Measurements from ENCODE around the gene SLC7A14. TPM values are rescaled to one million over a fixed set of nuclear protein-coding genes. Genes with fewer than 3 reads are reported as not detected.
"Not testable (repeated sequence)": the region's sequence is repeated elsewhere in the genome, so short reads cannot be mapped to it uniquely, and the experiment has no call there.

Gene SLC7A14
- total RNA-seq, 1 donor from 2014 or later = 0.10 TPM

DNA sequence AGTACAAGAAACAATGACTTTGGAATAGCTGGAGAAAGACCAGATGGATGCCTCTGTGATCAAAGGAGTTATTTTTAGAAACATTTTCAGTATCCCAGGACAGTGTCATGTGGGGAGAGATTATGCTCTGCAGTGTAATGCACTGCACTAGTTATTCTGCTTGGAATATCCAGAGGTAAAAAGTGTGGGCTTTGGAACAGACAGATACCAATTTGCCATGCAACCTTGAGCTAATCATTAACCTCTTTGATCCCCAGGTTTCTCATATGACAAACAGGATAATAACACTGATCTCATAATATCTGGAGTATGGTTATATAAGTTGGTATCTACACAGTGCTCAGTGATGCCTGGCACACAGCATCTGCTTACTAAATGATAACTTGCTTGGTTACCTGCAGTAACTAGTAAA is 12.2 kb upstream of the SLC7A14 start:
- DNase-seq (ENCODE audit: low spot score) (no peak), ATAC-seq (peak; percentile 84)

DNA sequence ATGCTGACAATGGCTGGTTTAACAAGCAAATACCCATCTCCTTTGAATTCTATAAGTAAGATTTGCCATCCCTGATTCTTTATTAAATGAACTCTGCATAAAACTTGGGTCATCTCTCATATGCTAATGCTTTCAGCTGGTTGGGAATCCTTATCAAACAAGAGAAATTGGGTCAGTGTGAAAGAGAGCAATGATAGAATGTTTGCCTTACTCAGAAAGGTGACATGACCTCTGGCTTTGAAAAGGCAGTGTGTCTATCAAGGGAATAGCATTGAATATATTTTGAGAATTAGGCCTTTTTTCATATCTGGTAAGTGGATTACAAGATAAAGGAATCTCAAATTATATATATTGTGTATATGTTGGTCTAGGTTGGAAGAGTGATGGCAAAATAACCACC is 8.7 kb upstream of the SLC7A14 start:
- DNase-seq (ENCODE audit: low spot score) = no peak

DNA sequence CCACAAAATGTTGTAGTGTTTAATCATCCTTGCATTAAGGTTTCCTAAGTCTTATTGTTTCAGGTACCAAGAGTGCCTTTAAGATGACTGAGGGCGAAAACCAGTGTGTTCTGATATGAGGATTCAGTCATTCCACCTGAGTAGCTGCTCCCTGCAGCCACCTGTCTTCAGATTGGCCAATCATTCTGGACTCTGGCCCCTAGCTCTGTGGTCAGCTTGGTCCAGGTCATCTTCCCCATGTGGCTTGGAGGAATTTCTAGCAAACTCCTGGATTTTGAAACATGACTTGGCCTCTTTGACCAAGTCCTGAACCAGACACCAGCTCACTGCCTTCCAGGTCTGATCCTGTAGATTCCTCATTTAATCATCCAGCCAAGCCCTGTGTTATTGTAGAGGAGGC is 7.8 kb upstream of the SLC7A14 start:
- no peak for DNase-seq (ENCODE audit: low spot score)
- ATAC-seq = peak; percentile 49

More for the DNA sequence above, 8.7 kb upstream of the SLC7A14 start:
- ATAC-seq = peak; percentile 76

DNA sequence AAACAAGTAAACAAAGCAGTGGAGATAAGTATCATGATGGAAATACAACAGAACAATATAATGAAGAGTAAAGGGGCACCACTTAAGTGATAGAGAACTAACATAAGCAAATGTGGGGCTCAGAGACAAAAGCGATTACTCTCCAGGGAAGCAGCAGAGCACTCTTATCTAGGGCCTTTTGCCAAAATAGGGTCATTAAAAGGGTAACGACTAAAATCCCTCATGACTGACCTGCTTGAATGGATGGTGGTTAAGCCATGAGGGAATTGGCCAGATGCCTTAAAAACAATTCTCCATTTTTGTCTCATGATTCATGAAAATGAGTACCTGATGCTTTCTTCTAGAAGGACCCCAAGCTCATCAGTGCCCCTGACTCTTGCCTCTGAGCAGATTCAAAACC is 3.2 kb upstream of the SLC7A14 start:
- DNase-seq (ENCODE audit: low spot score) = no peak
- no peak for ATAC-seq

- peak; percentile 41 for ATAC-seq
- DNase-seq (ENCODE audit: low spot score) = no peak
These were observed 603 bp downstream of the SLC7A14 start for GRCh38 chr3:170585008-170585936.

GRCh38 chr3:170584585-170585007 is 1.3 kb downstream of the SLC7A14 start:
- ATAC-seq = peak; percentile 93
- DNase-seq (ENCODE audit: low spot score) = peak; percentile 54

DNA sequence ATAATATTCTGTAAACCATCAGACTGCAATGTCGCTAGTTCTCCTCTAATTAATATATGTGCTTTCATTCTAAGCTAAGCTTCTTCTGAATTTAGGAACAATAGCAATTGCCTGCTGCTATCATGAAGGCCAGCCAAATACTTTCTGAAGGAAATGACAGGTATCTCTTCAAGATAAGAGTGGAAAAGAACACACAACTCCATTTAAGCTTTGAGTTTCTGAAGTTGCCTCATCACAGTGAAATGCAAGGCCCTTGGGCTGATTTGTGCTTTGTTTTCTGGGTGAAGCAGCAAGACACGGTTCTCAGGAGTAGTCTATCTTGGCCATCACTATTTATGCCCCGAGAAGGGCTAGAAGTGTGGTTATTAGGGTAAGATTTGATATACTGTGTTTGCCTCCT is 6.2 kb downstream of the SLC7A14 start:
- ATAC-seq (no peak), DNase-seq (ENCODE audit: low spot score) (no peak)

DNA sequence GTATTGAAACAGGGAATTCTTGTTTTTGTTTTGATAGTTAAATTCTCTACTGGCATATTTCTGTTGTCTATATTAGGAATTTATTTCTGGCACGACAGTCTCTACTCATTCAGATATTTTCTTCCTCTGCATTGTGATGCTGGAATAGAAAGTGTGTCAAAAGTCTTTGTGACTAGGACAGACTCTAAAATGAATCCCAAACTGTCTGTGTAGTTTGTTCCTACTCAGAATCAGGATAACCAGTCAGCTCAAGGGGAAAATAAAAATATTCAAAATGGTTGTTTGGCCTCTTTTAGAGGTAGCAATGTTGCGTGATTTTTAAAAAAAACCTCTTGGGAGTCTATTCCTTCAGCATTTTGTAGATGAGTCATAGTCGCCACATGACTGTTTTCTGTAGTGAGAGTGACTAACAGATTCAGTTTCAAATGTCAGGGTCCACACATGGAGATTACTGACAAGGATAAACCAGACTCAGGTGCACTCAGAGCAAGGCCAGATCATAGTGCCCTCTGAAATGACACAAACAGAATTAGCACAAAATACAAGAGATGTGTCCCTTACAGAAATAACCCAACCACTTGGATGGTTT is 13.1 kb downstream of the SLC7A14 start:
- ATAC-seq (no peak), DNase-seq (ENCODE audit: low spot score) (no peak)

GRCh38 chr3:170567598-170567997 is 18.3 kb downstream of the SLC7A14 start:
- DNase-seq (ENCODE audit: low spot score); ATAC-seq: not testable (repeated sequence)

DNA sequence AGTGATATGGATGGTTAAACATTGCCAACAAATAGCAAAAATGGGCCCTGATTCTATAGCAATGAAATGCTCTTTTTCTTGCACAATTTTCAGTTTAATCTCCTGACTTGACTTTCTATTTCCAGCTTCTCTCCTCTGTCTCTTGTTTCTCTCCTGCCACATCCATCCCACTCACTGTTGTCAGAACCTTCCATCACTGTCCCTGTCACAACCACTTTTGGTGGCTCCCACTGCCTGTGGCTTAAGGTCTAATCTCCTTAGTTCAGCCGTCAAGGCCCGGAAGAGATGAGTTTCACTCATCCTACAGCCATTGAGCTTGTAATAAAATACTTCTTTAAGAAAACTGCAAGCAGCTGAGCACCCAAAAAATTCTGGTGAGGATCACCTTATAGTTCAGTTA is 19.5 kb downstream of the SLC7A14 start:
- DNase-seq (ENCODE audit: low spot score) (no peak), ATAC-seq (no peak)

DNA sequence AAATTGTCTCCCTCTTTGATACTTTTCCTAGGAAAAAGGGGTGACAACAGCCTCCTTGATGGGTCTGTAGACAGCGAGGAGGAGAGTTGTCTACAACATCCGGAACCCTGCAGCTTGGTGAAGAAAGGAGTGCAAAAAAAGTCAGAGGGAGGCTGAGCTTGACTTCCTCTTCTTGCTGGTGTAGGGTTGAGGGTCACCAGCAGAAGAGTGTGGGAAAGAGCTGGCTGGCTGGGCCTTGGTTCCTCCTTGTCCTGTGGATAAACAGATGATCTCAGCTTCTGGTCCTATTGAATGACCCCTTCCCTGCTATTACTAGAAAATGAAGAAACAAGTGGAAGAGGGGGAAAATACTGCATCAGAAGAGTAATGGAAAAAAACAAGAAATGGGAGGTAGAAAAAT is 20.4 kb downstream of the SLC7A14 start:
- ATAC-seq (peak; percentile 15), DNase-seq (ENCODE audit: low spot score) (no peak)

DNA sequence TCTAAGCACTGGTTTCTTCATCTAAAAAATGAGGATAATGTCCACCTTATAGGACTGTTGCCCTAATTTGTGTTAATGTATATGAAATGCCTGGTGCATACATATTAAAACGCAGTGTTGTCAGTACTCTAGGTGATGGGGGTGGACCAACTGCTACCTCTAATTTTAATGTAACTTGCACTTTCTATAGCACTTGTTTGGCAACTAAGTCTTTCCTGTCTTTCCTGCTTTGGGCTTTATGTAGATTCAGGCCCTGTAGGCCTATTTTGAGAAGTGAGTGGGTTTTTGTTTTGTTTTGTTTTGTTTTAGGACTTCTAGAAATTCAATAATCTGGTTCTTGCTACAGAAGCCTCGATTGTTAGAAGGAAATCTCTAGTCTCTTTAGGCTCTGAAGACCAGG is 21.2 kb downstream of the SLC7A14 start:
- ATAC-seq = no peak
- no peak for DNase-seq (ENCODE audit: low spot score)

DNA sequence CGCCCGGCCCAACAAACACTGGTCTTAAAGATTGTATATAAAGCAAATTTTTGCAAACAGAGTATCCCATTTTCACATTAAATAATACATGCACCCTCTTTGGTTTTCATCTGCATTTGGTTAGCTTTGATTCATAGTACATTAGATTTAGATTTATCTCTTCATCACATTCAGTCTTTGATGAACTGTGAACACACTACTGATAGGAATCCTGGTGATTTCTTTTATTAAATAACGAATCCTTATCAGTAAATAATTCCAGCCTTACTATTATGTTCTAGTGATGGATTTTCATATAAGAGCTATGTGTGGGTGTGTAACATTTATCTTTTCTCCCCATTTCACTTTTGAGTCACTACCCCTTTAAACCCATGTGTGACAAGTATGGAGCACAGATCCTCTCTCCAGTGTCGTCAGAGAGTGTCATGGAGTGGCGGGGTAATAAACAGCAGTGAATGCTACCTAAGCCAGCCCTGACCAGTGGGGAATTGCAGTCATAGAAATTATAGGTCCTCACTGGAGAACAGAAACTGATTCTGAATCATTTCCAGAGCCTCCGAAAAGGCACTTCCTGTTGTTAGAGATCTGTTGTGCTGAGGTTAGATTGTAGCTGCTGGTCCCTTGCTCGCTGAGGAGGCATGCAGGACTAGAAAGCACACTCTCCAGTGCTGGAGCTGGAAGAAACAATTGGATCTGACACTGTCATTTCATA is 22.0 kb downstream of the SLC7A14 start:
- DNase-seq (ENCODE audit: low spot score) (no peak), ATAC-seq (no peak)

- DNase-seq (ENCODE audit: low spot score) = no peak
- ATAC-seq = no peak
These were observed 23.8 kb downstream of the SLC7A14 start for GRCh38 chr3:170562080-170562479.

- DNase-seq (ENCODE audit: low spot score) (no peak), ATAC-seq (no peak)
These were observed 25.0 kb downstream of the SLC7A14 start for GRCh38 chr3:170560717-170561382.

GRCh38 chr3:170560296-170560695 is 25.6 kb downstream of the SLC7A14 start:
- ATAC-seq (no peak), DNase-seq (ENCODE audit: low spot score) (no peak)

- no peak for ATAC-seq
- DNase-seq (ENCODE audit: low spot score) = no peak
These were observed 27.4 kb downstream of the SLC7A14 start for GRCh38 chr3:170558427-170558826.

DNA sequence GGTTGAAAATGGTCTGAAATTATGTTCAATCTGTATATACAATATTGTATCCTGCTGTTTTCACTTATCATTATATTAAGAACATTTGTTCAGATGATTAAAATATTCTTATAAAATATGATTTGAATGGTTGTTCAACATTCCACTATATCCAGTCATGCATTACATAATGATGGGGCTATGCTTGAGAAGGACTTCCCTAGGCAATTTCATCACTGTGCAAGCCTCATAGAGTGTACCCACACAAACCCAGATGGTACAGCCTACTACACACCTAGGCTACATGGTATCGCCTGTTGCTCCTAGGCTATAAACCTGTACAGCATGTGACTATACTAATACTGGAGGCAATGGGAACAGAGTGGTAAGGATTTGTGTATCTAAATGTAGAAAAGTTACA is 30.5 kb downstream of the SLC7A14 start:
- ATAC-seq = no peak
- no peak for DNase-seq (ENCODE audit: low spot score)

GRCh38 chr3:170553788-170554757 is 31.8 kb downstream of the SLC7A14 start:
- ATAC-seq (peak; percentile 55), DNase-seq (ENCODE audit: low spot score) (no peak)

DNA sequence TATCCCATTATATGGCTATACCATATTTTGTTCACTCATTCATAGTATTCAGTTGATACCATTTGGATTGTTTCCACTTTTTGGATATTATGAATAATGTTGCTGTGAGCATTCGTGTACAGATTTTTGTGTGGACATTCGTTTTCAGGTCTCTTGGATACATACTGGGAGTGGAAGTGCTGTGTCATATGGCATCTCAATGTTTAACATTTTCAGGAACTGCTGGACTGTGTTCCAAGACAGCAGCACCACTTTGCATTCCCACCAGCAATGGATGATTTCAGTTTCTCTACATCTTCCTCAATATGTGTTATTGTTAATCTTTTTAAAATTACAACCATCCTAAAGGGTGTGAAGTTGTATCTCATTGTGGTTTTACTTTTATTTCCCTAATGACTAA is 34.6 kb downstream of the SLC7A14 start:
- DNase-seq (ENCODE audit: low spot score) (no peak), ATAC-seq (no peak)

Data from left lobe of liver (tissue), 2 donors.